HL-60 (cell line): ENCODE results near the gene MBTPS1.

Experiments
- TF ChIP-seq, protein P1 (sequence below): IDR thresholded peaks from one replicate; pipeline ENCODE4 v1.5.1; 2011; ENCODE audit warnings: low read length, control low read depth, inconsistent platforms; ENCODE audit not compliant: insufficient read depth
- TF ChIP-seq, protein P2 (sequence below): IDR thresholded peaks from 2 replicates; pipeline ENCODE4 v1.6.1; 2012; ENCODE audit warnings: low read depth; ENCODE audit not compliant: insufficient replicate concordance

DNA sequence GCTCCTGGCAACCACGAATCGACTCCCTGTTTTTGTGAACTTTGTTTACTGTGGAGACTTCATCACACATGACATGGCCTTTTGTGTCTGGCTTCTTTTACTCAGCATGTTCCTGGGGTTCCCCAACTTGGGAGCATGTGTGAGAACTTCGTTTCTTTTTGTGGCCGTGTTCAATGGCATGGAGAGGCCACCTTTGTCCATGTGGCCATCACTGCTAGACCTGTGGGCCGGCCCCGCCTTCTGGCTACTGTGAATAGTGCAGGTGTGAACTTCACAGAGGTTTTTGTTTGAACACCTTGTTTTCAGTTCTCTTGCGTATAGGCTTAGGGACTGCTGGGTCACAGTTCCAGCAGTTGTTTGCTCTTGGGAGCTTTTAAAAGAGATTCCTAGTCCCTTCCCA is 68.5 kb downstream of the MBTPS1 start:
- TF ChIP-seq, protein P1, sequence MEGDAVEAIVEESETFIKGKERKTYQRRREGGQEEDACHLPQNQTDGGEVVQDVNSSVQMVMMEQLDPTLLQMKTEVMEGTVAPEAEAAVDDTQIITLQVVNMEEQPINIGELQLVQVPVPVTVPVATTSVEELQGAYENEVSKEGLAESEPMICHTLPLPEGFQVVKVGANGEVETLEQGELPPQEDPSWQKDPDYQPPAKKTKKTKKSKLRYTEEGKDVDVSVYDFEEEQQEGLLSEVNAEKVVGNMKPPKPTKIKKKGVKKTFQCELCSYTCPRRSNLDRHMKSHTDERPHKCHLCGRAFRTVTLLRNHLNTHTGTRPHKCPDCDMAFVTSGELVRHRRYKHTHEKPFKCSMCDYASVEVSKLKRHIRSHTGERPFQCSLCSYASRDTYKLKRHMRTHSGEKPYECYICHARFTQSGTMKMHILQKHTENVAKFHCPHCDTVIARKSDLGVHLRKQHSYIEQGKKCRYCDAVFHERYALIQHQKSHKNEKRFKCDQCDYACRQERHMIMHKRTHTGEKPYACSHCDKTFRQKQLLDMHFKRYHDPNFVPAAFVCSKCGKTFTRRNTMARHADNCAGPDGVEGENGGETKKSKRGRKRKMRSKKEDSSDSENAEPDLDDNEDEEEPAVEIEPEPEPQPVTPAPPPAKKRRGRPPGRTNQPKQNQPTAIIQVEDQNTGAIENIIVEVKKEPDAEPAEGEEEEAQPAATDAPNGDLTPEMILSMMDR = no peak
- TF ChIP-seq, protein P2, sequence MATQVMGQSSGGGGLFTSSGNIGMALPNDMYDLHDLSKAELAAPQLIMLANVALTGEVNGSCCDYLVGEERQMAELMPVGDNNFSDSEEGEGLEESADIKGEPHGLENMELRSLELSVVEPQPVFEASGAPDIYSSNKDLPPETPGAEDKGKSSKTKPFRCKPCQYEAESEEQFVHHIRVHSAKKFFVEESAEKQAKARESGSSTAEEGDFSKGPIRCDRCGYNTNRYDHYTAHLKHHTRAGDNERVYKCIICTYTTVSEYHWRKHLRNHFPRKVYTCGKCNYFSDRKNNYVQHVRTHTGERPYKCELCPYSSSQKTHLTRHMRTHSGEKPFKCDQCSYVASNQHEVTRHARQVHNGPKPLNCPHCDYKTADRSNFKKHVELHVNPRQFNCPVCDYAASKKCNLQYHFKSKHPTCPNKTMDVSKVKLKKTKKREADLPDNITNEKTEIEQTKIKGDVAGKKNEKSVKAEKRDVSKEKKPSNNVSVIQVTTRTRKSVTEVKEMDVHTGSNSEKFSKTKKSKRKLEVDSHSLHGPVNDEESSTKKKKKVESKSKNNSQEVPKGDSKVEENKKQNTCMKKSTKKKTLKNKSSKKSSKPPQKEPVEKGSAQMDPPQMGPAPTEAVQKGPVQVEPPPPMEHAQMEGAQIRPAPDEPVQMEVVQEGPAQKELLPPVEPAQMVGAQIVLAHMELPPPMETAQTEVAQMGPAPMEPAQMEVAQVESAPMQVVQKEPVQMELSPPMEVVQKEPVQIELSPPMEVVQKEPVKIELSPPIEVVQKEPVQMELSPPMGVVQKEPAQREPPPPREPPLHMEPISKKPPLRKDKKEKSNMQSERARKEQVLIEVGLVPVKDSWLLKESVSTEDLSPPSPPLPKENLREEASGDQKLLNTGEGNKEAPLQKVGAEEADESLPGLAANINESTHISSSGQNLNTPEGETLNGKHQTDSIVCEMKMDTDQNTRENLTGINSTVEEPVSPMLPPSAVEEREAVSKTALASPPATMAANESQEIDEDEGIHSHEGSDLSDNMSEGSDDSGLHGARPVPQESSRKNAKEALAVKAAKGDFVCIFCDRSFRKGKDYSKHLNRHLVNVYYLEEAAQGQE = no peak
